Coronary artery (tissue), 2 donors: ENCODE results near the gene CDK14.
"Not testable (repeated sequence)": the region's sequence is repeated elsewhere in the genome, so short reads cannot be mapped to it uniquely, and the experiment has no call there.

ENCODE experiments used
- DNase-seq: peaks from one replicate; pipeline ENCODE4 v3.0.0-alpha.2; 2017; ENCODE audit warnings: low spot score
- H3K27ac ChIP-seq, 2 donors: fragments of 200-600 bp; sonication (generic); one replicate each; pipeline ENCODE4 v1.5.1; 2016 to 2019
- H3K4me3 ChIP-seq: fragments of 200-600 bp; sonication (generic); 2 replicates; pipeline ENCODE4 v1.5.1; 2016; ENCODE audit warnings: mild to moderate bottlenecking, moderate library complexity
- TF ChIP-seq, protein P1 (sequence below): fragments of 200-600 bp; sonication (generic); IDR thresholded peaks from one replicate; pipeline ENCODE4 v1.5.1; 2019; ENCODE audit warnings: antibody characterized with exemption

Gene CDK14

GRCh38 chr7:90756366-90756765 is 160.2 kb downstream of the CDK14 start:
- DNase-seq: no peak

DNA sequence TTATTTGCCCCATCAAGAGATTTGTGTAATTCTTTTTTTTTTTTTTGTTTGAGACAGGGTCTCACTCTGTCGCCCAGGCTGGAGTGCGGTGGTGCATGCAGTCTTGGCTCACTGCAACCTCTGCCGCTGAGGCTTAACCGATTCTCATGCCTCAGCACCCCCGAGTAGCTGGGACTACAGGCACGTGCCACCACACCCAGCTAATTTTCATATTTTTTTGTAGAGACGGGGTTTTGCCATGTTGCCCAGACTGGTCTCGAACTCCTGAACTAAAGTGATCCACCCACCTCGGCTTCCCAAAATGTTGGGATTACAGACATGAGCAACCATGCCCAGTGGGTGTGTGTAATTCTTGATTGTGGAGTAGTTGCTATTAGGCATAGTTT is 161.4 kb downstream of the CDK14 start:
- not testable (repeated sequence) for H3K27ac ChIP-seq, DNase-seq, H3K4me3 ChIP-seq

More at GRCh38 chr7:90756366-90756765, 160.2 kb downstream of the CDK14 start:
- TF ChIP-seq, protein P1, sequence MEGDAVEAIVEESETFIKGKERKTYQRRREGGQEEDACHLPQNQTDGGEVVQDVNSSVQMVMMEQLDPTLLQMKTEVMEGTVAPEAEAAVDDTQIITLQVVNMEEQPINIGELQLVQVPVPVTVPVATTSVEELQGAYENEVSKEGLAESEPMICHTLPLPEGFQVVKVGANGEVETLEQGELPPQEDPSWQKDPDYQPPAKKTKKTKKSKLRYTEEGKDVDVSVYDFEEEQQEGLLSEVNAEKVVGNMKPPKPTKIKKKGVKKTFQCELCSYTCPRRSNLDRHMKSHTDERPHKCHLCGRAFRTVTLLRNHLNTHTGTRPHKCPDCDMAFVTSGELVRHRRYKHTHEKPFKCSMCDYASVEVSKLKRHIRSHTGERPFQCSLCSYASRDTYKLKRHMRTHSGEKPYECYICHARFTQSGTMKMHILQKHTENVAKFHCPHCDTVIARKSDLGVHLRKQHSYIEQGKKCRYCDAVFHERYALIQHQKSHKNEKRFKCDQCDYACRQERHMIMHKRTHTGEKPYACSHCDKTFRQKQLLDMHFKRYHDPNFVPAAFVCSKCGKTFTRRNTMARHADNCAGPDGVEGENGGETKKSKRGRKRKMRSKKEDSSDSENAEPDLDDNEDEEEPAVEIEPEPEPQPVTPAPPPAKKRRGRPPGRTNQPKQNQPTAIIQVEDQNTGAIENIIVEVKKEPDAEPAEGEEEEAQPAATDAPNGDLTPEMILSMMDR: no peak
- H3K4me3 ChIP-seq: no peak overlapping the region
- no peak overlapping the region for H3K27ac ChIP-seq

DNA sequence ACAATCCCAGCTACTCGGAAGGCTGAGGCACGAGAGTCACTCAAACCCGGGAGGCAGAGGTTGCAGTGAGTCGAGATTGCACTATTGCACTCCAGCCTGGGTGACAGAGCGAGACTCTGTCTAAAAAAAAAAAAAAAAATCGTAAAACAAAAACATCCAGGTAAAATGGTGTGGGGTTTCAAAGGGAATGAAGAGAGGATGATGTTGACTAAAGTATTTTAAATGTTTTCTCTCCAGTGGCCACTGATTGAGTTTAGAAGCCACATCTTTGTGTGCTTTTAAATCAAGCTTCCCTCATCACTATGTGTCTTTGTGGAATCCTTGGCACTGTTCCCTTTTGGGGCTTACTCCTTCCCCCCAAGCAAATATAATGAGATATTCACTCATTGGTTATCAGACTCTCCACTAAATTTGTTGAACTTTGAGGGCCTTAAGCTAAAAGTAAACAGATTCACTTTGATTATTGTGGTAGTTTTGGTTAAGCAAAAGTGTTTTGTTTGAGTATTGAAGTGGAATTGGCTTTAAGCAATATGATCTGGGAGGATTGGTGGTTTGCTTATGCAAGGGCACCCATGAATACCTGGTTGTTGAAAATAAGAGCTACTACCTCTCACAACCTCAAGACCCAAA is 162.9 kb downstream of the CDK14 start:
- TF ChIP-seq, protein P1: no peak
- no peak overlapping the region for H3K4me3 ChIP-seq
- H3K27ac ChIP-seq: no peak overlapping the region
- DNase-seq: no peak

GRCh38 chr7:90759710-90760109 is 163.6 kb downstream of the CDK14 start:
- no peak for DNase-seq
- Histone ChIP-seq H3K4me3 (no peak overlapping the region), H3K27ac (no peak overlapping the region)
- TF ChIP-seq, protein P1: no peak

DNA sequence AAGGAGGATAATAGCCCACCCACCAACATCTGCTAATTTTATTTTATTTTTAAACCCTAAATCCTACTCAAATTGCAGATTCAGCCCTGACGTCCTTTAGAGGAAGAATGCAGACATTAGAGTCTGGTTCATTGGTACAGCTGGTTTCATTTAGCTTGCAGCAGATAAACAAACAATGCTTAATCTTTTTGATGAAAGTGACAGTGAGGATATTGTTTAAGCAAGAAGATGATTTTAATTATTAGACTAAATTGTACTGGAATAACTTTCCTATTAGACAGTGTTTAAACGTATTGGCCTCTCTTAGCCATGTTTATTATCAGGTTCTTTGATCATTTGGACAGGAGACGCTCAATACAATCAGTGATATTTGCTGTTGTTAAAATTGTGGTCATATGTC is 164.8 kb downstream of the CDK14 start:
- H3K4me3 ChIP-seq: no peak overlapping the region
- no peak overlapping the region for H3K27ac ChIP-seq
- TF ChIP-seq, protein P1: no peak
- DNase-seq: no peak

GRCh38 chr7:90761584-90761983 is 165.5 kb downstream of the CDK14 start:
- TF ChIP-seq, protein P1: no peak
- DNase-seq: no peak
- no peak overlapping the region for H3K27ac ChIP-seq
- H3K4me3 ChIP-seq: no peak overlapping the region

GRCh38 chr7:90763108-90763507 is 167.0 kb downstream of the CDK14 start:
- TF ChIP-seq, protein P1: no peak
- H3K27ac ChIP-seq: no peak overlapping the region
- no peak overlapping the region for H3K4me3 ChIP-seq
- no peak for DNase-seq
